ENCODE measurements around the gene GLUD1. TPM values are rescaled to one million over a fixed set of nuclear protein-coding genes. Genes with fewer than 3 reads are reported as not detected.
"Not testable (repeated sequence)": the region's sequence is repeated elsewhere in the genome, so short reads cannot be mapped to it uniquely, and the experiment has no call there.

GLUD1 gene
- total RNA-seq, 1 experiment from 2014 or later: 67.9 TPM

- no peaks in the 10 kb centered on the region for H3K27me3 ChIP-seq (ENCODE audit: low read length)
- BruUV-seq (replicated peaks): no TSS peak
- no peak overlapping the region for H3K27ac ChIP-seq (ENCODE audit: low read length)
- no peaks in the 10 kb centered on the region for H3K9me3 ChIP-seq (ENCODE audit: low read length)
- DNase-seq: no peak
- intact Hi-C loops (cut with micrococcal nuclease): no loop called here
- ChIA-PET POLR2A (ENCODE audit: unreplicated experiment) (no interaction called here), CTCF (no interaction called here)
- no peaks in the 10 kb centered on the region for H3K36me3 ChIP-seq (ENCODE audit: low read depth, low read length)
- TF ChIP-seq CTCF (conservative IDR thresholded peaks at IDR 0.05; ENCODE audit: low read depth, low read length) (no peak), EZH2phosphoT487 (IDR thresholded peaks at IDR 0.05; ENCODE audit: borderline replicate concordance, low read length) (no peak), EZH2 (IDR thresholded peaks at IDR 0.05; ENCODE audit: low read length, unreplicated experiment) (no peak)
- peaks cover 24% of the 10 kb centered on the region for H3K79me2 ChIP-seq (ENCODE audit: low read length)
- H3K4me1 ChIP-seq (ENCODE audit: insufficient read depth, low read length): peaks cover 23% of the 10 kb centered on the region
- no peak for ATAC-seq
- H3F3A ChIP-seq (ENCODE audit: low read length, unreplicated experiment): peaks cover 9% of the 10 kb centered on the region
- no peaks in the 10 kb centered on the region for H3K9me2 ChIP-seq (replicated peaks; ENCODE audit: low read length)
- H3K9ac ChIP-seq (ENCODE audit: low read length): no peak overlapping the region
- no peak overlapping the region for H3K4me3 ChIP-seq (ENCODE audit: low read length)
- H4K20me1 ChIP-seq (ENCODE audit: low read length): no peaks in the 10 kb centered on the region
- no peak overlapping the region for H2AFZ ChIP-seq (ENCODE audit: low read length)
- H3K4me2 ChIP-seq (ENCODE audit: low read length): no peak overlapping the region
These were observed 15.4 kb downstream of the GLUD1 start for GRCh38 chr10:87079106-87079836.

GRCh38 chr10:87076421-87076820 is 18.2 kb downstream of the GLUD1 start:
- H3K36me3 ChIP-seq (ENCODE audit: low read depth, low read length); ATAC-seq; H3K4me2 ChIP-seq (ENCODE audit: low read length); H2AFZ ChIP-seq (ENCODE audit: low read length); BruUV-seq (replicated peaks); H3K9me2 ChIP-seq (replicated peaks; ENCODE audit: low read length); H3F3A ChIP-seq (ENCODE audit: low read length, unreplicated experiment); DNase-seq; H4K20me1 ChIP-seq (ENCODE audit: low read length); H3K4me3 ChIP-seq (ENCODE audit: low read length); H3K4me1 ChIP-seq (ENCODE audit: insufficient read depth, low read length); intact Hi-C loops (cut with micrococcal nuclease); H3K27ac ChIP-seq (ENCODE audit: low read length); H3K9me3 ChIP-seq (ENCODE audit: low read length); H3K27me3 ChIP-seq (ENCODE audit: low read length); H3K9ac ChIP-seq (ENCODE audit: low read length); CTCF ChIA-PET: not testable (repeated sequence)
- POLR2A ChIA-PET (ENCODE audit: unreplicated experiment): interaction anchor here (1.0 kb wide), 1 partner anchor 19 kb away, joined by 4 read pairs; no protein-coding TSS in a partner anchor
- H3K79me2 ChIP-seq (ENCODE audit: low read length): 0 out of 2 replicates have a peak, but pooled peaks cover 10% of the 10 kb centered on the region

GRCh38 chr10:87072449-87072848 is 22.2 kb downstream of the GLUD1 start:
- Histone ChIP-seq H3K27ac (ENCODE audit: low read length) (no peak overlapping the region), H4K20me1 (ENCODE audit: low read length) (no peaks in the 10 kb centered on the region), H2AFZ (ENCODE audit: low read length) (no peak overlapping the region), H3K4me1 (ENCODE audit: insufficient read depth, low read length) (no peaks in the 10 kb centered on the region), H3K9me3 (ENCODE audit: low read length) (no peaks in the 10 kb centered on the region), H3K9me2 (replicated peaks; ENCODE audit: low read length) (no peaks in the 10 kb centered on the region), H3K4me3 (ENCODE audit: low read length) (no peak overlapping the region), H3F3A (ENCODE audit: low read length, unreplicated experiment) (no peaks in the 10 kb centered on the region), H3K27me3 (ENCODE audit: low read length) (no peaks in the 10 kb centered on the region), H3K9ac (ENCODE audit: low read length) (no peak overlapping the region), H3K36me3 (ENCODE audit: low read depth, low read length) (no peaks in the 10 kb centered on the region; the same call in 1 of the 2 replicates), H3K79me2 (ENCODE audit: low read length) (no peaks in the 10 kb centered on the region), H3K4me2 (ENCODE audit: low read length) (no peak overlapping the region)
- no peak for ATAC-seq
- no peak for TF ChIP-seq EZH2 (IDR thresholded peaks at IDR 0.05; ENCODE audit: low read length, unreplicated experiment)
- no peak for TF ChIP-seq EZH2phosphoT487 (IDR thresholded peaks at IDR 0.05; ENCODE audit: borderline replicate concordance, low read length)
- DNase-seq: no peak
- POLR2A ChIA-PET (ENCODE audit: unreplicated experiment): no interaction called here
- BruUV-seq (replicated peaks): no TSS peak
- CTCF ChIA-PET: no interaction called here
- intact Hi-C loops (cut with micrococcal nuclease): no loop called here
